ENCODE measurements around the gene ERF.

DNA sequence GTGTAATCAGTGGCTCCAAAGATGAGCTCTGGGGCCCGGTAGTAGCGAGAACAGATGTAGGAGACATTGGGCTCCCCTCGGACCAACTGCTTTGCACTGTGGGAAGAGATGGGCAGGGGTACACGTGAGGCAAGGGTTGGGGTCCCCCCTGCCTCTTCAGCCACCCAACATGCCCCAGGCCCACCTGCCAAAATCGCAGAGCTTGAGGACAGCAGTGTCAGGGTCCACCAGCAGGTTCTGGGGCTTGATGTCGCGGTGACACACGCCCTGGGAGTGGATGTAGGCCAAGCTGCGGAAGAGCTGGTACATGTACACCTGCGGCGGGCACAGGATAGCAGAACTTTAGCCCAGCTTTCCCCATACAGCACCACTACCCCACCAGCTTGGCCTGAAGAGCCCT, 20.6 kb downstream of the ERF start:
- TF ChIP-seq TAF1 (IDR thresholded peaks at IDR 0.05; ENCODE audit: borderline replicate concordance, low read depth, low read length), result no peak
- no peak for TF ChIP-seq POLR2AphosphoS5 (IDR thresholded peaks at IDR 0.05; ENCODE audit: low read depth, low read length)

Measured in GM12892 (cell line).